ENCODE results near the gene DOCK4.

DOCK4 gene

GRCh38 chr7:111873963-111874690 is 332.1 kb downstream of the DOCK4 start:
- DNase-seq, result no peak

GRCh38 chr7:111873326-111873646 is 332.9 kb downstream of the DOCK4 start:
- DNase-seq, result no peak

- no peak for DNase-seq
Observed at GRCh38 chr7:111872450-111873325, 333.5 kb downstream of the DOCK4 start.

GRCh38 chr7:111871283-111871682 is 334.9 kb downstream of the DOCK4 start:
- no peak for DNase-seq

- no peak for DNase-seq
Observed at GRCh38 chr7:111869280-111869679, 336.9 kb downstream of the DOCK4 start.

GRCh38 chr7:111867348-111867931 is 338.8 kb downstream of the DOCK4 start:
- no peak for DNase-seq

GRCh38 chr7:111866787-111867186 is 339.4 kb downstream of the DOCK4 start:
- DNase-seq, result no peak

- no peak for DNase-seq
Observed at GRCh38 chr7:111865430-111865829, 340.8 kb downstream of the DOCK4 start.

GRCh38 chr7:111864291-111864976 is 341.8 kb downstream of the DOCK4 start:
- DNase-seq, result no peak

GRCh38 chr7:111863269-111863668 is 342.9 kb downstream of the DOCK4 start:
- DNase-seq, result no peak

GRCh38 chr7:111860248-111860647 is 346.0 kb downstream of the DOCK4 start:
- DNase-seq, result no peak

- no peak for DNase-seq
Observed at GRCh38 chr7:111858331-111858730, 347.9 kb downstream of the DOCK4 start.

GRCh38 chr7:111855842-111856227 is 350.4 kb downstream of the DOCK4 start:
- DNase-seq, result no peak

GRCh38 chr7:111855161-111855841 is 350.9 kb downstream of the DOCK4 start:
- DNase-seq, result no peak

GRCh38 chr7:111853201-111853990 is 352.8 kb downstream of the DOCK4 start:
- no peak for DNase-seq

GRCh38 chr7:111852081-111852480 is 354.1 kb downstream of the DOCK4 start:
- no peak for DNase-seq

GRCh38 chr7:111846898-111847297 is 359.3 kb downstream of the DOCK4 start:
- DNase-seq, result no peak

- no peak for DNase-seq
Observed at GRCh38 chr7:111845853-111846252, 360.3 kb downstream of the DOCK4 start.

GRCh38 chr7:111844904-111845671 is 361.1 kb downstream of the DOCK4 start:
- DNase-seq, result no peak

- no peak for DNase-seq
Observed at GRCh38 chr7:111842491-111842890, 363.7 kb downstream of the DOCK4 start.

- no peak for DNase-seq
Observed at GRCh38 chr7:111841596-111842205, 364.5 kb downstream of the DOCK4 start.
